Transverse colon (tissue), 4 donors: ENCODE results near the gene ZNF407. TPM values are rescaled to one million over a fixed set of nuclear protein-coding genes. Genes with fewer than 3 reads are reported as not detected.

Experiments used
- DNase-seq: peaks from one replicate; pipeline ENCODE4 v3.0.0-alpha.2; 2019
- H3K27ac ChIP-seq, 4 donors: fragments of 200-600 bp; sonication (generic); 2 replicates each; pipeline ENCODE4 v1.5.1; 2016 to 2018; ENCODE audit warnings: inconsistent platforms in 4 of 4
- H3K27me3 ChIP-seq: fragments of 200-600 bp; sonication (generic); 2 replicates; pipeline ENCODE4 v1.5.1; 2017; ENCODE audit warnings: inconsistent platforms
- H3K36me3 ChIP-seq, 4 donors: fragments of 200-600 bp; sonication (generic); 2 replicates each; pipeline ENCODE4 v1.5.1; 2017 to 2019; ENCODE audit warnings: inconsistent platforms in 4 of 4
- H3K4me1 ChIP-seq, 4 donors: fragments of 200-600 bp; sonication (generic); 2 replicates each; pipeline ENCODE4 v1.5.1; 2017 to 2020; ENCODE audit warnings: inconsistent platforms in 4 of 4
- H3K4me3 ChIP-seq, 4 donors: fragments of 200-600 bp; sonication (generic); 1 replicate in 1 of 4; 2 replicates in 3 of 4; pipeline versions ENCODE4 v1.5.1 to v1.6.1; 2017 to 2019; ENCODE audit warnings: inconsistent platforms in 4 of 4
- H3K9me3 ChIP-seq, 2 donors: fragments of 200-600 bp; sonication (generic); 2 replicates each; pipeline ENCODE4 v1.5.1; 2017 to 2019; ENCODE audit warnings: inconsistent platforms in 2 of 2
- CTCF ChIP-seq, 5 experiments: fragments of 200-600 bp in 3 of 5; fragments of 450-650 bp in 2 of 5; sonication (generic) in 3 of 5; IDR thresholded peaks; 1 replicate in 2 of 5; 2 replicates in 3 of 5; pipeline ENCODE4 v1.5.1; 2016 to 2017; ENCODE audit warnings: antibody characterized with exemption in 5 of 5, inconsistent platforms in 3 of 5, mild to moderate bottlenecking in 2 of 5, moderate library complexity in 1 of 5
- EP300 ChIP-seq: sonication (generic); formaldehyde crosslinking; IDR thresholded peaks from one replicate; pipeline ENCODE4 v1.6.1; 2017; ENCODE audit warnings: antibody characterized with exemption, low read depth
- POLR2A ChIP-seq: fragments of 450-650 bp; IDR thresholded peaks from one replicate; pipeline ENCODE4 v1.6.1; 2016; ENCODE audit warnings: antibody characterized with exemption, mild to moderate bottlenecking, moderate library complexity
- POLR2AphosphoS5 ChIP-seq, 3 donors: sonication (generic); formaldehyde crosslinking; IDR thresholded peaks; one replicate each; pipeline ENCODE4 v1.6.1; 2016; ENCODE audit warnings: antibody characterized with exemption in 3 of 3
- WGBS, 2 donors: methylation state at CpG; one replicate each; pipeline ENCODE4 v1.1.5; 2018; ENCODE audit warnings: low coverage in 1 of 2; 5-methylcytosine and 5-hydroxymethylcytosine counted together
- in situ Hi-C, 4 donors: fragments of 200-750 bp; cut with MboI; loops; one replicate each; pipeline versions ENCODE4 v1.15.0 to v1.15.1; 2017; ENCODE audit warnings: low sequenced_read_pairs in 3 of 4, low pct_ligation_motif_present in 1 of 4, low pct_unique_long_range_greater_than_20kb in 1 of 4
- intact Hi-C: fragments of 100-400 bp; cut with DNase I; formaldehyde crosslinking; loops from one replicate; pipeline ENCODE4 v1.15.1; 2023; ENCODE audit warnings: low total_unique reads
- total RNA-seq, 4 donors: library from RNA; depleted of rRNA; stranded (reverse); fragments of >200 nt; gene quantifications; one replicate each; pipeline ENCODE4 v1.1.0, GENCODE V29; 2016

The ZNF407 gene
- total RNA-seq, 4 donors from 2014 or later, result 13.5 to 24.1 (median 20.1) TPM

GRCh38 chr18:75043478-75043877 is 445.8 kb downstream of the ZNF407 start:
- no peaks in the 10 kb centered on the region for H3K4me1 ChIP-seq
- no peak for TF ChIP-seq CTCF (IDR thresholded peaks at IDR 0.05)
- no peak for TF ChIP-seq POLR2A
- TF ChIP-seq POLR2AphosphoS5 (IDR thresholded peaks at IDR 0.05), result no peak
- no peak for TF ChIP-seq EP300
- H3K9me3 ChIP-seq, result no peaks in the 10 kb centered on the region
- H3K27me3 ChIP-seq, result no peaks in the 10 kb centered on the region
- in situ Hi-C loops (no loop called here), intact Hi-C loops (no loop called here)
- DNase-seq, result no peak
- no peak overlapping the region for H3K27ac ChIP-seq
- WGBS, 2 donors, result 88 to 100% methylated on average over 3 to 4 of the region's 4 CpGs
- H3K36me3 ChIP-seq, result no peaks in the 10 kb centered on the region
- H3K4me3 ChIP-seq, result no peak overlapping the region

GRCh38 chr18:75044296-75044695 is 446.6 kb downstream of the ZNF407 start:
- H3K36me3 ChIP-seq, result no peaks in the 10 kb centered on the region
- no peak overlapping the region for H3K4me3 ChIP-seq
- WGBS, 2 donors, result 91 to 95% methylated on average over 9 of the region's 9 CpGs
- no peaks in the 10 kb centered on the region for H3K4me1 ChIP-seq
- H3K27me3 ChIP-seq, result no peaks in the 10 kb centered on the region
- in situ Hi-C loops (no loop called here), intact Hi-C loops (no loop called here)
- no peaks in the 10 kb centered on the region for H3K9me3 ChIP-seq
- DNase-seq, result no peak
- TF ChIP-seq POLR2AphosphoS5 (IDR thresholded peaks at IDR 0.05) (no peak), POLR2A (no peak), CTCF (IDR thresholded peaks at IDR 0.05) (no peak), EP300 (no peak)
- H3K27ac ChIP-seq, result no peak overlapping the region

GRCh38 chr18:75044791-75045190 is 447.1 kb downstream of the ZNF407 start:
- TF ChIP-seq POLR2AphosphoS5 (IDR thresholded peaks at IDR 0.05), result no peak
- no peak for TF ChIP-seq POLR2A
- Histone ChIP-seq H3K27ac (no peak overlapping the region), H3K4me1 (no peaks in the 10 kb centered on the region), H3K4me3 (no peak overlapping the region), H3K27me3 (no peaks in the 10 kb centered on the region), H3K9me3 (no peaks in the 10 kb centered on the region), H3K36me3 (no peaks in the 10 kb centered on the region)
- 85 to 97% methylated on average over 5 of the region's 5 CpGs for WGBS, 2 donors
- DNase-seq, result no peak
- in situ Hi-C loops, result no loop called here
- intact Hi-C loops, result no loop called here

- TF ChIP-seq CTCF (IDR thresholded peaks at IDR 0.05), result no peak
- no peak for TF ChIP-seq POLR2A
- no peak for TF ChIP-seq EP300
- TF ChIP-seq POLR2AphosphoS5 (IDR thresholded peaks at IDR 0.05), result no peak
- no peak overlapping the region for H3K27ac ChIP-seq
- H3K9me3 ChIP-seq, result no peaks in the 10 kb centered on the region
- intact Hi-C loops (no loop called here), in situ Hi-C loops (no loop called here)
- H3K27me3 ChIP-seq, result no peaks in the 10 kb centered on the region
- H3K36me3 ChIP-seq, result no peaks in the 10 kb centered on the region
- 87% methylated on average over 4 of the region's 4 CpGs for WGBS, 2 donors
- H3K4me1 ChIP-seq, result no peaks in the 10 kb centered on the region
- no peak for DNase-seq
- H3K4me3 ChIP-seq, result no peak overlapping the region
These were observed 447.6 kb downstream of the ZNF407 start for GRCh38 chr18:75045272-75045671.

GRCh38 chr18:75047240-75047961 is 449.7 kb downstream of the ZNF407 start:
- Histone ChIP-seq H3K4me3 (no peak overlapping the region), H3K27ac (no peak overlapping the region), H3K27me3 (no peaks in the 10 kb centered on the region), H3K4me1 (no peaks in the 10 kb centered on the region), H3K36me3 (no peaks in the 10 kb centered on the region), H3K9me3 (no peaks in the 10 kb centered on the region)
- TF ChIP-seq POLR2A (no peak), POLR2AphosphoS5 (IDR thresholded peaks at IDR 0.05) (no peak), EP300 (no peak), CTCF (IDR thresholded peaks at IDR 0.05) (no peak)
- intact Hi-C loops (no loop called here), in situ Hi-C loops (no loop called here)
- no peak for DNase-seq
- WGBS, 2 donors, result 93 to 94% methylated on average over 12 of the region's 12 CpGs
